WTC11 (cell line): ENCODE results near the gene LY6G6C. TPM values are rescaled to one million over a fixed set of nuclear protein-coding genes. Genes with fewer than 3 reads are reported as not detected.

ENCODE experiments used
- ATAC-seq: fragments of 200-7000 bp; cut with Tn5 transposase; 2 replicates; pipeline ENCODE4 v1.10.0; 2021; ENCODE audit warnings: mild to moderate bottlenecking, moderate library complexity
- CTCF ChIA-PET: fragments of 300-600 bp; sonication (Branson Sonifier 250); formaldehyde crosslinking; loops from one replicate; lab custom pipeline; 2021; ENCODE audit warnings: antibody characterized with exemption; lab: Charles Lee
- POLR2A ChIA-PET: fragments of 350-600 bp; sonication (Branson Sonifier 250); formaldehyde crosslinking; loops from one replicate; lab custom pipeline; 2021; ENCODE audit warnings: antibody characterized with exemption; lab: Charles Lee
- DNase-seq: peaks from one replicate; pipeline ENCODE4 v3.0.0; 2021; ENCODE audit warnings: low spot score
- H3K27ac Mint-ChIP-seq: 2 replicates; pipeline ENCODE4 v1.8.0; 2021; ENCODE audit warnings: mixed read lengths
- H3K27me3 Mint-ChIP-seq: 2 replicates; pipeline ENCODE4 v1.8.0; 2021; ENCODE audit warnings: low read depth, mild to moderate bottlenecking, moderate library complexity, mixed read lengths
- H3K36me3 Mint-ChIP-seq: 2 replicates; pipeline ENCODE4 v1.8.0; 2021; ENCODE audit warnings: mixed read lengths
- H3K4me1 Mint-ChIP-seq: 2 replicates; pipeline ENCODE4 v1.8.0; 2022; ENCODE audit warnings: mixed read lengths
- H3K4me3 Mint-ChIP-seq: 2 replicates; pipeline ENCODE4 v1.8.0; 2021; ENCODE audit warnings: mild to moderate bottlenecking, moderate library complexity, mixed read lengths
- H3K9me3 Mint-ChIP-seq: 2 replicates; pipeline ENCODE4 v1.8.0; 2021; ENCODE audit warnings: mixed read lengths
- CREB1 ChIP-seq: sonication (generic); formaldehyde crosslinking; IDR thresholded peaks from 2 replicates; pipeline ENCODE4 v1.8.0; 2023; ENCODE audit warnings: mild to moderate bottlenecking, missing genetic modification reagents
- ETV6 ChIP-seq: sonication (generic); formaldehyde crosslinking; IDR thresholded peaks from 2 replicates; pipeline ENCODE4 v1.8.1; 2022; ENCODE audit warnings: mild to moderate bottlenecking, missing genetic modification reagents
- MXD4 ChIP-seq: fragments of 250-450 bp; sonication (Bioruptor Pico); IDR thresholded peaks from 2 replicates; pipeline ENCODE4 v1.8.0; 2021; ENCODE audit warnings: mild to moderate bottlenecking, moderate library complexity, borderline replicate concordance
- MYBL2 ChIP-seq: sonication (generic); formaldehyde crosslinking; IDR thresholded peaks from 2 replicates; pipeline ENCODE4 v1.8.1; 2023; ENCODE audit warnings: mild to moderate bottlenecking, moderate library complexity, missing genetic modification reagents
- NR1H2 ChIP-seq: sonication (generic); formaldehyde crosslinking; IDR thresholded peaks from 2 replicates; pipeline ENCODE4 v1.9.0; 2021; ENCODE audit warnings: mild to moderate bottlenecking, moderate library complexity, missing genetic modification reagents
- NR2C2 ChIP-seq: sonication (generic); formaldehyde crosslinking; IDR thresholded peaks from 2 replicates; pipeline ENCODE4 v1.8.0; 2022; ENCODE audit warnings: mild to moderate bottlenecking, missing genetic modification reagents
- NR3C1 ChIP-seq: sonication (generic); formaldehyde crosslinking; conservative IDR thresholded peaks from 2 replicates; pipeline ENCODE4 v1.8.1; 2023; ENCODE audit warnings: low read depth, mild to moderate bottlenecking, missing genetic modification reagents
- PRRX2 ChIP-seq: fragments of 250-450 bp; sonication (Bioruptor Pico); IDR thresholded peaks from 2 replicates; pipeline ENCODE4 v1.8.0; 2021; ENCODE audit warnings: mild to moderate bottlenecking
- SMAD3 ChIP-seq: sonication (generic); formaldehyde crosslinking; IDR thresholded peaks from 2 replicates; pipeline ENCODE4 v1.8.0; 2022; ENCODE audit warnings: missing genetic modification reagents, mild to moderate bottlenecking, borderline replicate concordance
- SMAD4 ChIP-seq: sonication (generic); formaldehyde crosslinking; IDR thresholded peaks from 2 replicates; pipeline ENCODE4 v1.8.0; 2022; ENCODE audit warnings: mild to moderate bottlenecking, missing genetic modification reagents
- ZNF121 ChIP-seq: sonication (generic); formaldehyde crosslinking; IDR thresholded peaks from 2 replicates; pipeline ENCODE4 v1.8.0; 2023; ENCODE audit warnings: missing genetic modification reagents
- ZNF138 ChIP-seq: sonication (generic); formaldehyde crosslinking; conservative IDR thresholded peaks from 2 replicates; pipeline ENCODE4 v1.8.1; 2022; ENCODE audit warnings: mild to moderate bottlenecking, moderate library complexity, missing genetic modification reagents
- ZNF317 ChIP-seq: sonication (generic); formaldehyde crosslinking; IDR thresholded peaks from 2 replicates; pipeline ENCODE4 v1.8.1; 2023; ENCODE audit warnings: low read depth, mild to moderate bottlenecking, moderate library complexity, missing genetic modification reagents, borderline replicate concordance
- ZNF423 ChIP-seq: fragments of 250-450 bp; sonication (Bioruptor Pico); IDR thresholded peaks from 2 replicates; pipeline ENCODE4 v2.1.2; 2022; ENCODE audit warnings: mild to moderate bottlenecking, moderate library complexity
- total RNA-seq: library from RNA; stranded (reverse); gene quantifications from 3 replicates; pipeline ENCODE4 v1.2.3, GENCODE V29; 2021
- TF ChIP-seq, protein P1 (sequence below): fragments of 250-450 bp; sonication (Bioruptor Pico); IDR thresholded peaks from 2 replicates; pipeline ENCODE4 v1.9.0; 2021; ENCODE audit warnings: mild to moderate bottlenecking, borderline replicate concordance
- TF ChIP-seq, protein P2 (sequence below): sonication (generic); formaldehyde crosslinking; IDR thresholded peaks from 2 replicates; pipeline ENCODE4 v1.8.1; 2023; ENCODE audit warnings: mild to moderate bottlenecking, missing genetic modification reagents
- TF ChIP-seq, protein P3 (sequence below): sonication (generic); formaldehyde crosslinking; IDR thresholded peaks from 2 replicates; pipeline ENCODE4 v1.8.0; 2022; ENCODE audit warnings: mild to moderate bottlenecking, missing genetic modification reagents
- TF ChIP-seq, protein P4 (sequence below): sonication (generic); formaldehyde crosslinking; IDR thresholded peaks from 2 replicates; pipeline ENCODE4 v1.8.1; 2023; ENCODE audit warnings: mild to moderate bottlenecking, missing genetic modification reagents, moderate library complexity
- TF ChIP-seq, protein P5 (sequence below): fragments of 250-450 bp; sonication (Bioruptor Pico); IDR thresholded peaks from 2 replicates; pipeline ENCODE4 v1.9.0; 2021; ENCODE audit warnings: mild to moderate bottlenecking
- TF ChIP-seq, protein P6 (sequence below): sonication (generic); formaldehyde crosslinking; conservative IDR thresholded peaks from 2 replicates; pipeline ENCODE4 v1.8.1; 2022; ENCODE audit warnings: mild to moderate bottlenecking, missing genetic modification reagents

LY6G6C gene
- total RNA-seq, 1 experiment from 2014 or later = 0.35 TPM

DNA sequence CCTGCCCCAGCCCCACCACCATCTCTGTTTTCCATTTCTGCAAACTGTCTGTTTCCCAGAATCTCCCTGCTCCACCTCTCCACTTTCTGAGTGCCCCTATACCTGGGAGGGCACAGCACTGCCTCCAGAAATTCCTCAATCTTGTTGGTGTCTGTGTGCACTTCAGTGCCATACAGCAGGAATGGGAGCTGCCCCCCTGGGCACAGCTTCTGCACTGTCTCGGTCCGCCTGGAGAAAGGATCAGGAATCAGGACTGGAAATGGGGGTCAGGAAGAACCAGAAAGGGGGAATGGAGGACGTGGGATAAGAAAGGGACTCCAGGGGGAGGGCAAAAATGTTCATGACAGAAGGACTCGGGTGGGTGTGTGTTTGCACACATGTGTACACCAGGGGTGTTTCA lies 12.2 kb upstream of the LY6G6C start:
- H3K4me3 Mint-ChIP-seq = peak overlapping the region; percentile 93; the same call in 1 of the 2 replicates
- H3K36me3 Mint-ChIP-seq = peaks cover 27% of the 10 kb centered on the region
- H3K27ac Mint-ChIP-seq = no peak overlapping the region
- DNase-seq (no peak), ATAC-seq (no peak)
- H3K4me1 Mint-ChIP-seq = peaks cover 40% of the 10 kb centered on the region
- TF ChIP-seq, protein P1, sequence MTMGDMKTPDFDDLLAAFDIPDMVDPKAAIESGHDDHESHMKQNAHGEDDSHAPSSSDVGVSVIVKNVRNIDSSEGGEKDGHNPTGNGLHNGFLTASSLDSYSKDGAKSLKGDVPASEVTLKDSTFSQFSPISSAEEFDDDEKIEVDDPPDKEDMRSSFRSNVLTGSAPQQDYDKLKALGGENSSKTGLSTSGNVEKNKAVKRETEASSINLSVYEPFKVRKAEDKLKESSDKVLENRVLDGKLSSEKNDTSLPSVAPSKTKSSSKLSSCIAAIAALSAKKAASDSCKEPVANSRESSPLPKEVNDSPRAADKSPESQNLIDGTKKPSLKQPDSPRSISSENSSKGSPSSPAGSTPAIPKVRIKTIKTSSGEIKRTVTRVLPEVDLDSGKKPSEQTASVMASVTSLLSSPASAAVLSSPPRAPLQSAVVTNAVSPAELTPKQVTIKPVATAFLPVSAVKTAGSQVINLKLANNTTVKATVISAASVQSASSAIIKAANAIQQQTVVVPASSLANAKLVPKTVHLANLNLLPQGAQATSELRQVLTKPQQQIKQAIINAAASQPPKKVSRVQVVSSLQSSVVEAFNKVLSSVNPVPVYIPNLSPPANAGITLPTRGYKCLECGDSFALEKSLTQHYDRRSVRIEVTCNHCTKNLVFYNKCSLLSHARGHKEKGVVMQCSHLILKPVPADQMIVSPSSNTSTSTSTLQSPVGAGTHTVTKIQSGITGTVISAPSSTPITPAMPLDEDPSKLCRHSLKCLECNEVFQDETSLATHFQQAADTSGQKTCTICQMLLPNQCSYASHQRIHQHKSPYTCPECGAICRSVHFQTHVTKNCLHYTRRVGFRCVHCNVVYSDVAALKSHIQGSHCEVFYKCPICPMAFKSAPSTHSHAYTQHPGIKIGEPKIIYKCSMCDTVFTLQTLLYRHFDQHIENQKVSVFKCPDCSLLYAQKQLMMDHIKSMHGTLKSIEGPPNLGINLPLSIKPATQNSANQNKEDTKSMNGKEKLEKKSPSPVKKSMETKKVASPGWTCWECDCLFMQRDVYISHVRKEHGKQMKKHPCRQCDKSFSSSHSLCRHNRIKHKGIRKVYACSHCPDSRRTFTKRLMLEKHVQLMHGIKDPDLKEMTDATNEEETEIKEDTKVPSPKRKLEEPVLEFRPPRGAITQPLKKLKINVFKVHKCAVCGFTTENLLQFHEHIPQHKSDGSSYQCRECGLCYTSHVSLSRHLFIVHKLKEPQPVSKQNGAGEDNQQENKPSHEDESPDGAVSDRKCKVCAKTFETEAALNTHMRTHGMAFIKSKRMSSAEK (CRISPR knock-in tag) = no peak
- no peak for TF ChIP-seq PRRX2 (CRISPR knock-in tag)
- no peak for TF ChIP-seq NR2C2
- TF ChIP-seq, protein P2, sequence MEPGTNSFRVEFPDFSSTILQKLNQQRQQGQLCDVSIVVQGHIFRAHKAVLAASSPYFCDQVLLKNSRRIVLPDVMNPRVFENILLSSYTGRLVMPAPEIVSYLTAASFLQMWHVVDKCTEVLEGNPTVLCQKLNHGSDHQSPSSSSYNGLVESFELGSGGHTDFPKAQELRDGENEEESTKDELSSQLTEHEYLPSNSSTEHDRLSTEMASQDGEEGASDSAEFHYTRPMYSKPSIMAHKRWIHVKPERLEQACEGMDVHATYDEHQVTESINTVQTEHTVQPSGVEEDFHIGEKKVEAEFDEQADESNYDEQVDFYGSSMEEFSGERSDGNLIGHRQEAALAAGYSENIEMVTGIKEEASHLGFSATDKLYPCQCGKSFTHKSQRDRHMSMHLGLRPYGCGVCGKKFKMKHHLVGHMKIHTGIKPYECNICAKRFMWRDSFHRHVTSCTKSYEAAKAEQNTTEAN (CRISPR knock-in tag) = no peak
- no peak for TF ChIP-seq MXD4 (CRISPR knock-in tag)
- no peak for TF ChIP-seq ZNF423
- TF ChIP-seq MYBL2 (CRISPR knock-in tag) = no peak
- TF ChIP-seq, protein P3, sequence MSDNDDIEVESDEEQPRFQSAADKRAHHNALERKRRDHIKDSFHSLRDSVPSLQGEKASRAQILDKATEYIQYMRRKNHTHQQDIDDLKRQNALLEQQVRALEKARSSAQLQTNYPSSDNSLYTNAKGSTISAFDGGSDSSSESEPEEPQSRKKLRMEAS = no peak
- TF ChIP-seq, protein P4, sequence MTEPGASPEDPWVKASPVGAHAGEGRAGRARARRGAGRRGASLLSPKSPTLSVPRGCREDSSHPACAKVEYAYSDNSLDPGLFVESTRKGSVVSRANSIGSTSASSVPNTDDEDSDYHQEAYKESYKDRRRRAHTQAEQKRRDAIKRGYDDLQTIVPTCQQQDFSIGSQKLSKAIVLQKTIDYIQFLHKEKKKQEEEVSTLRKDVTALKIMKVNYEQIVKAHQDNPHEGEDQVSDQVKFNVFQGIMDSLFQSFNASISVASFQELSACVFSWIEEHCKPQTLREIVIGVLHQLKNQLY (CRISPR knock-in tag) = no peak
- TF ChIP-seq, protein P5, sequence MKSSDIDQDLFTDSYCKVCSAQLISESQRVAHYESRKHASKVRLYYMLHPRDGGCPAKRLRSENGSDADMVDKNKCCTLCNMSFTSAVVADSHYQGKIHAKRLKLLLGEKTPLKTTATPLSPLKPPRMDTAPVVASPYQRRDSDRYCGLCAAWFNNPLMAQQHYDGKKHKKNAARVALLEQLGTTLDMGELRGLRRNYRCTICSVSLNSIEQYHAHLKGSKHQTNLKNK (CRISPR knock-in tag) = no peak
- TF ChIP-seq, protein P6, sequence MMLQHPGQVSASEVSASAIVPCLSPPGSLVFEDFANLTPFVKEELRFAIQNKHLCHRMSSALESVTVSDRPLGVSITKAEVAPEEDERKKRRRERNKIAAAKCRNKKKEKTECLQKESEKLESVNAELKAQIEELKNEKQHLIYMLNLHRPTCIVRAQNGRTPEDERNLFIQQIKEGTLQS (CRISPR knock-in tag) = no peak
- TF ChIP-seq ZNF317 = no peak
- TF ChIP-seq SMAD4 (CRISPR knock-in tag) = no peak
- no peak for TF ChIP-seq NR3C1 (CRISPR knock-in tag)
- no peak for TF ChIP-seq NR1H2 (CRISPR knock-in tag)
- no peak for TF ChIP-seq SMAD3 (CRISPR knock-in tag)
- TF ChIP-seq CREB1 = no peak
- CTCF ChIA-PET = interaction anchor here (1.5 kb wide), 2 partner anchors 36 to 189 kb away, joined by 3 to 5 read pairs; no protein-coding TSS in a partner anchor
- no peaks in the 10 kb centered on the region for H3K9me3 Mint-ChIP-seq
- POLR2A ChIA-PET = no interaction called here
- no peaks in the 10 kb centered on the region for H3K27me3 Mint-ChIP-seq

DNA sequence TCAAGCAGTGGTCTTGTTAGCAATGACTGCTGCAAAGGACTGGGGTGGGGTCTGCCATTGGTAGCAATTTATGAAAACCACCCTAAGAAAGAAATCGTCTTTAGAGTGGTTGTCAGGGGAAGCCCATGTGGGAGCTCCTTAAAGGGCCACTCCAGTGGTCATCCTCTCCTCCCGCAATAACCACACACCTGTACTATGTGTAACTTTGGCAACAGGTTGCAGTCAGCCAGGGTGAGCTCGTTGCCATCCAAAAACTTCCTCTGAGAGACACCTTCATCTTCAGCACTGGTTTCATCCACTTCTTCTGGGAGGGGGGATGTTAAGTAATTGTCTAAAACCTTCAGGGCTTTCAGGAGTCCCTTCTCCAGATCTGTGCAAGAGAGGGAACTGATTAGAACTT lies 10.5 kb upstream of the LY6G6C start:
- H3K36me3 Mint-ChIP-seq = peaks cover 29% of the 10 kb centered on the region
- DNase-seq (no peak), ATAC-seq (no peak)
- peak overlapping the region; percentile 23; the same call in 1 of the 2 replicates for H3K27ac Mint-ChIP-seq
- peaks cover 27% of the 10 kb centered on the region for H3K4me1 Mint-ChIP-seq
- H3K4me3 Mint-ChIP-seq = no peak overlapping the region
- H3K27me3 Mint-ChIP-seq = no peaks in the 10 kb centered on the region
- H3K9me3 Mint-ChIP-seq = no peaks in the 10 kb centered on the region
- ChIA-PET POLR2A (interaction anchor here (1.0 kb wide), 1 partner anchor 34 kb away, joined by 3 read pairs; no protein-coding TSS in a partner anchor), CTCF (no interaction called here)
- no peak for TF ChIP-seq ZNF121
- no peak for TF ChIP-seq SMAD3 (CRISPR knock-in tag)
- TF ChIP-seq PRRX2 (CRISPR knock-in tag) = no peak
- no peak for TF ChIP-seq ETV6 (CRISPR knock-in tag)
- TF ChIP-seq, protein P1 (CRISPR knock-in tag) = no peak
- no peak for TF ChIP-seq ZNF138 (CRISPR knock-in tag)
